Measurements from ENCODE around the gene EPHA3. TPM values are rescaled to one million over a fixed set of nuclear protein-coding genes. Genes with fewer than 3 reads are reported as not detected.

Gene EPHA3
- total and polyA plus RNA-seq, 4 donors = 0.44 to 2.7 (median 1.2) TPM

DNA sequence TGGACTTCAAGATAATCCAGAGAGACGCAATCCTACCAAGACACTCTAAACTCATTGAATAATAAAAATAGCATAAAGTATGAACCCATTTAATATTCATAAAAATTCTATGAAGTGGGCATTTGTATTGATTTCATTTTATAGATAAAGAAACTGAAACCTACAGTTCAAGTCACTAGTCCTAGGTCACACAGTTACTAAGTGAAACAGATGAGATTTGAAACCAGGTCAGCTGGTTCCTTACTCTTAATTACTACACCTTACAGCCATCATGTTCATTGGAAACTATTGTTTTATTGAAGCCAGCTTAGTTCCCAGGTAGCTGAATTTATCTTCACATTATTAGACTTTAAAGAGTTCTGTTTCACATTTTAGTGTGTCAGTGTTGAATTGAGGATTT lies 158.7 kb downstream of the EPHA3 start:
- Histone ChIP-seq H3K9ac (ENCODE audit: low read depth in 1 of 2, low read length in 2 of 2) (no peak overlapping the region), H3K9me3 (ENCODE audit: control insufficient read depth in 4 of 4, low read length in 3 of 4) (no peaks in the 10 kb centered on the region), H3K4me3 (ENCODE audit: low read depth in 1 of 3, low read length in 3 of 3) (no peak overlapping the region), H3K27ac (ENCODE audit: low read depth in 1 of 2, low read length in 2 of 2) (no peak overlapping the region), H3K36me3 (ENCODE audit: control insufficient read depth in 4 of 4, insufficient read depth in 3 of 4, low read depth in 1 of 4, low read length in 3 of 4) (no peaks in the 10 kb centered on the region), H3K27me3 (ENCODE audit: control insufficient read depth in 4 of 4, insufficient read depth in 4 of 4, low read length in 3 of 4) (no peaks in the 10 kb centered on the region), H3K4me1 (ENCODE audit: control insufficient read depth in 4 of 4, insufficient read depth in 4 of 4, low read length in 3 of 4) (no peaks in the 10 kb centered on the region)
- TF ChIP-seq RXRA (IDR thresholded peaks at IDR 0.05) = no peak
- WGBS = 63% methylated on average over 1 of the region's 1 CpG
- no peak for DNase-seq (ENCODE audit: low spot score)

DNA sequence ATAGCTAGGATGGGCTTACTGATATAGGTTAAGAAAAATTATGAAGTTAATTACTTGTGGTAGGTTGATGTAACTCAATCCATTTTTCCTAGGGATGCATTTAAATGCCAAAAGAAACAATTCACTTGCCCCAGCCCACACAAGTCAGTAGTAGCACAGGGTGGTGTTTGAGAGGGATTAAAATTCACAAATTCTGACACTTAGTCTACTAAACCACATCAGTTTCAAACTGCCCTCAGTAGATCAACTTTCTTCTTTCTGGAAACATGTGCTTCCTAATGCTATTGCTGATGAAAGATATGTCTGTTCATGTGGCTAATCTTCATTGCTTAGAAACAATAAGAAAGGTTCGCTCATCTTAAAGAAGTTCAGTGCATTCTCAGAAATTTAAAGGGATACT lies 160.6 kb downstream of the EPHA3 start:
- H3K9me3 ChIP-seq (ENCODE audit: control insufficient read depth in 4 of 4, low read length in 3 of 4) = no peaks in the 10 kb centered on the region
- H3K36me3 ChIP-seq (ENCODE audit: control insufficient read depth in 4 of 4, insufficient read depth in 3 of 4, low read depth in 1 of 4, low read length in 3 of 4) = no peaks in the 10 kb centered on the region
- H3K4me3 ChIP-seq (ENCODE audit: low read depth in 1 of 3, low read length in 3 of 3) = no peak overlapping the region
- no peaks in the 10 kb centered on the region for H3K4me1 ChIP-seq (ENCODE audit: control insufficient read depth in 4 of 4, insufficient read depth in 4 of 4, low read length in 3 of 4)
- no peaks in the 10 kb centered on the region for H3K27me3 ChIP-seq (ENCODE audit: control insufficient read depth in 4 of 4, insufficient read depth in 4 of 4, low read length in 3 of 4)
- no peak for TF ChIP-seq RXRA (IDR thresholded peaks at IDR 0.05)
- no peak for TF ChIP-seq YY1 (IDR thresholded peaks at IDR 0.05)
- no peak for TF ChIP-seq NR2F2 (IDR thresholded peaks at IDR 0.05)
- TF ChIP-seq FOXA2 (IDR thresholded peaks at IDR 0.05) = no peak
- TF ChIP-seq, protein P1, sequence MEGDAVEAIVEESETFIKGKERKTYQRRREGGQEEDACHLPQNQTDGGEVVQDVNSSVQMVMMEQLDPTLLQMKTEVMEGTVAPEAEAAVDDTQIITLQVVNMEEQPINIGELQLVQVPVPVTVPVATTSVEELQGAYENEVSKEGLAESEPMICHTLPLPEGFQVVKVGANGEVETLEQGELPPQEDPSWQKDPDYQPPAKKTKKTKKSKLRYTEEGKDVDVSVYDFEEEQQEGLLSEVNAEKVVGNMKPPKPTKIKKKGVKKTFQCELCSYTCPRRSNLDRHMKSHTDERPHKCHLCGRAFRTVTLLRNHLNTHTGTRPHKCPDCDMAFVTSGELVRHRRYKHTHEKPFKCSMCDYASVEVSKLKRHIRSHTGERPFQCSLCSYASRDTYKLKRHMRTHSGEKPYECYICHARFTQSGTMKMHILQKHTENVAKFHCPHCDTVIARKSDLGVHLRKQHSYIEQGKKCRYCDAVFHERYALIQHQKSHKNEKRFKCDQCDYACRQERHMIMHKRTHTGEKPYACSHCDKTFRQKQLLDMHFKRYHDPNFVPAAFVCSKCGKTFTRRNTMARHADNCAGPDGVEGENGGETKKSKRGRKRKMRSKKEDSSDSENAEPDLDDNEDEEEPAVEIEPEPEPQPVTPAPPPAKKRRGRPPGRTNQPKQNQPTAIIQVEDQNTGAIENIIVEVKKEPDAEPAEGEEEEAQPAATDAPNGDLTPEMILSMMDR (IDR thresholded peaks at IDR 0.05; ENCODE audit: low read depth, low read length, missing input control) = no peak
- TF ChIP-seq, protein P2, sequence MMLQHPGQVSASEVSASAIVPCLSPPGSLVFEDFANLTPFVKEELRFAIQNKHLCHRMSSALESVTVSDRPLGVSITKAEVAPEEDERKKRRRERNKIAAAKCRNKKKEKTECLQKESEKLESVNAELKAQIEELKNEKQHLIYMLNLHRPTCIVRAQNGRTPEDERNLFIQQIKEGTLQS (IDR thresholded peaks at IDR 0.05) = no peak
- H3K27ac ChIP-seq (ENCODE audit: low read depth in 1 of 2, low read length in 2 of 2) = no peak overlapping the region
- 73% methylated on average over 1 of the region's 1 CpG for WGBS
- DNase-seq (ENCODE audit: low spot score) = no peak
- H3K9ac ChIP-seq (ENCODE audit: low read depth in 1 of 2, low read length in 2 of 2) = no peak overlapping the region

DNA sequence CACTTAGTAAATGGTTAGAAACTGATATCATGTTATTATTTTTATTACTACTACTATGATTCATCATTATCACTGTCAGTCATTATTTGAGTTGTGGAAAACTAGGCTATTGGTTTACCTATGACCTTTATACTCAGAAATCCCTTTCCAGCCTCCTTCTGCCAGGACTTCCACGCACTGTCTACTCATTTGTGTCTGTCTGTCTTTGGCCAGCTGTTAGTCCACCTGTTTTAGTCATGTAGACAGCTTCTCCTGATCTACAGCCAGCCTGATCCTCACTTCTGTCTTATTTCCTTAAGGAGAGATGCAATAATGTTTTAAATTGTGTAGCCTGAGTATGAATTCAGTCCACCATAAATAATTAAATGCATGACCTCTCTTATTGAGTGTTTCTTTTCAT lies 162.8 kb downstream of the EPHA3 start:
- H3K9me3 ChIP-seq (ENCODE audit: control insufficient read depth in 4 of 4, low read length in 3 of 4) = no peaks in the 10 kb centered on the region
- no peaks in the 10 kb centered on the region for H3K27me3 ChIP-seq (ENCODE audit: control insufficient read depth in 4 of 4, insufficient read depth in 4 of 4, low read length in 3 of 4)
- H3K4me3 ChIP-seq (ENCODE audit: low read depth in 1 of 3, low read length in 3 of 3) = no peak overlapping the region
- H3K4me1 ChIP-seq (ENCODE audit: control insufficient read depth in 4 of 4, insufficient read depth in 4 of 4, low read length in 3 of 4) = no peaks in the 10 kb centered on the region
- no peak for DNase-seq (ENCODE audit: low spot score)
- 45% methylated on average over 1 of the region's 1 CpG for WGBS
- no peak for TF ChIP-seq RXRA (IDR thresholded peaks at IDR 0.05)
- TF ChIP-seq RAD21 (IDR thresholded peaks at IDR 0.05) = no peak
- TF ChIP-seq, protein P3, sequence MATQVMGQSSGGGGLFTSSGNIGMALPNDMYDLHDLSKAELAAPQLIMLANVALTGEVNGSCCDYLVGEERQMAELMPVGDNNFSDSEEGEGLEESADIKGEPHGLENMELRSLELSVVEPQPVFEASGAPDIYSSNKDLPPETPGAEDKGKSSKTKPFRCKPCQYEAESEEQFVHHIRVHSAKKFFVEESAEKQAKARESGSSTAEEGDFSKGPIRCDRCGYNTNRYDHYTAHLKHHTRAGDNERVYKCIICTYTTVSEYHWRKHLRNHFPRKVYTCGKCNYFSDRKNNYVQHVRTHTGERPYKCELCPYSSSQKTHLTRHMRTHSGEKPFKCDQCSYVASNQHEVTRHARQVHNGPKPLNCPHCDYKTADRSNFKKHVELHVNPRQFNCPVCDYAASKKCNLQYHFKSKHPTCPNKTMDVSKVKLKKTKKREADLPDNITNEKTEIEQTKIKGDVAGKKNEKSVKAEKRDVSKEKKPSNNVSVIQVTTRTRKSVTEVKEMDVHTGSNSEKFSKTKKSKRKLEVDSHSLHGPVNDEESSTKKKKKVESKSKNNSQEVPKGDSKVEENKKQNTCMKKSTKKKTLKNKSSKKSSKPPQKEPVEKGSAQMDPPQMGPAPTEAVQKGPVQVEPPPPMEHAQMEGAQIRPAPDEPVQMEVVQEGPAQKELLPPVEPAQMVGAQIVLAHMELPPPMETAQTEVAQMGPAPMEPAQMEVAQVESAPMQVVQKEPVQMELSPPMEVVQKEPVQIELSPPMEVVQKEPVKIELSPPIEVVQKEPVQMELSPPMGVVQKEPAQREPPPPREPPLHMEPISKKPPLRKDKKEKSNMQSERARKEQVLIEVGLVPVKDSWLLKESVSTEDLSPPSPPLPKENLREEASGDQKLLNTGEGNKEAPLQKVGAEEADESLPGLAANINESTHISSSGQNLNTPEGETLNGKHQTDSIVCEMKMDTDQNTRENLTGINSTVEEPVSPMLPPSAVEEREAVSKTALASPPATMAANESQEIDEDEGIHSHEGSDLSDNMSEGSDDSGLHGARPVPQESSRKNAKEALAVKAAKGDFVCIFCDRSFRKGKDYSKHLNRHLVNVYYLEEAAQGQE (IDR thresholded peaks at IDR 0.05) = no peak
- TF ChIP-seq, protein P4, sequence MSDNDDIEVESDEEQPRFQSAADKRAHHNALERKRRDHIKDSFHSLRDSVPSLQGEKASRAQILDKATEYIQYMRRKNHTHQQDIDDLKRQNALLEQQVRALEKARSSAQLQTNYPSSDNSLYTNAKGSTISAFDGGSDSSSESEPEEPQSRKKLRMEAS (IDR thresholded peaks at IDR 0.05) = no peak
- TF ChIP-seq, protein P5, sequence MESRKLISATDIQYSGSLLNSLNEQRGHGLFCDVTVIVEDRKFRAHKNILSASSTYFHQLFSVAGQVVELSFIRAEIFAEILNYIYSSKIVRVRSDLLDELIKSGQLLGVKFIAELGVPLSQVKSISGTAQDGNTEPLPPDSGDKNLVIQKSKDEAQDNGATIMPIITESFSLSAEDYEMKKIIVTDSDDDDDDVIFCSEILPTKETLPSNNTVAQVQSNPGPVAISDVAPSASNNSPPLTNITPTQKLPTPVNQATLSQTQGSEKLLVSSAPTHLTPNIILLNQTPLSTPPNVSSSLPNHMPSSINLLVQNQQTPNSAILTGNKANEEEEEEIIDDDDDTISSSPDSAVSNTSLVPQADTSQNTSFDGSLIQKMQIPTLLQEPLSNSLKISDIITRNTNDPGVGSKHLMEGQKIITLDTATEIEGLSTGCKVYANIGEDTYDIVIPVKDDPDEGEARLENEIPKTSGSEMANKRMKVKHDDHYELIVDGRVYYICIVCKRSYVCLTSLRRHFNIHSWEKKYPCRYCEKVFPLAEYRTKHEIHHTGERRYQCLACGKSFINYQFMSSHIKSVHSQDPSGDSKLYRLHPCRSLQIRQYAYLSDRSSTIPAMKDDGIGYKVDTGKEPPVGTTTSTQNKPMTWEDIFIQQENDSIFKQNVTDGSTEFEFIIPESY (IDR thresholded peaks at IDR 0.05) = no peak
- no peak for TF ChIP-seq NR2F2 (IDR thresholded peaks at IDR 0.05)
- H3K9ac ChIP-seq (ENCODE audit: low read depth in 1 of 2, low read length in 2 of 2) = no peak overlapping the region
- no peak overlapping the region for H3K27ac ChIP-seq (ENCODE audit: low read depth in 1 of 2, low read length in 2 of 2)
- H3K36me3 ChIP-seq (ENCODE audit: control insufficient read depth in 4 of 4, insufficient read depth in 3 of 4, low read depth in 1 of 4, low read length in 3 of 4) = no peaks in the 10 kb centered on the region

Data from liver (tissue), 9 donors.